NCI-H526 treated with DMSO at 0.1 percent for 48 hours (cell line): ENCODE results near the gene TBC1D20.

Source experiments
- DNase-seq: peaks from one replicate; lab custom pipeline; 2025; lab: John Stamatoyannopoulos, UW

TBC1D20 gene

GRCh38 chr20:419556-420165, 42.7 kb downstream of the TBC1D20 start:
- peak; percentile 93 for DNase-seq

- no peak for DNase-seq
Observed at GRCh38 chr20:418858-419365, 43.4 kb downstream of the TBC1D20 start.

- DNase-seq: no peak
Observed at GRCh38 chr20:417801-418342, 44.5 kb downstream of the TBC1D20 start.

GRCh38 chr20:416950-417800, 45.2 kb downstream of the TBC1D20 start:
- no peak for DNase-seq

- DNase-seq: no peak
Observed at GRCh38 chr20:415820-416322, 46.5 kb downstream of the TBC1D20 start.

GRCh38 chr20:414161-414560, 48.2 kb downstream of the TBC1D20 start:
- no peak for DNase-seq

GRCh38 chr20:412081-412480, 50.3 kb downstream of the TBC1D20 start:
- DNase-seq: no peak

- no peak for DNase-seq
Observed at GRCh38 chr20:409697-410559, 52.4 kb downstream of the TBC1D20 start.

GRCh38 chr20:408843-409696, 53.3 kb downstream of the TBC1D20 start:
- no peak for DNase-seq

GRCh38 chr20:407953-408842, 54.1 kb downstream of the TBC1D20 start, which contains the start of gene RBCK1:
Gene RBCK1 (plus strand): TSS chr20:408299. CDS start chr20:408758, 459 bp downstream.
- peak; percentile 50 for DNase-seq

GRCh38 chr20:407133-407952, 55.0 kb downstream of the TBC1D20 start:
- peak; percentile 81 for DNase-seq

GRCh38 chr20:406200-407132, 55.9 kb downstream of the TBC1D20 start:
- DNase-seq: no peak

- DNase-seq: no peak
Observed at GRCh38 chr20:404088-404487, 58.2 kb downstream of the TBC1D20 start.

- no peak for DNase-seq
Observed at GRCh38 chr20:403582-403957, 58.8 kb downstream of the TBC1D20 start.

GRCh38 chr20:402898-403581, 59.3 kb downstream of the TBC1D20 start:
- no peak for DNase-seq

- DNase-seq: no peak
Observed at GRCh38 chr20:402496-402885, 59.8 kb downstream of the TBC1D20 start.
